Activated naive CD4-positive, alpha-beta T cell treated with anti-CD3 and anti-CD28 coated beads, Interleukin-2, amount 10 ng/mL, durations not matched to agents 7 days and 5 days (primary cell): ENCODE measurements around the gene CTXN3.

Source experiments
- CTCF ChIA-PET: fragments of 350-600 bp; sonication (Branson Sonifier 250); formaldehyde crosslinking; loops from one replicate; lab custom pipeline; 2021; ENCODE audit warnings: antibody characterized with exemption; lab: Charles Lee
- DNase-seq: peaks from one replicate; pipeline ENCODE4 v3.0.0-alpha.2; 2020
- H3K27ac Mint-ChIP-seq: one replicate; pipeline ENCODE4 v1.8.0; 2021; ENCODE audit warnings: mild to moderate bottlenecking, moderate library complexity, mixed read lengths
- H3K27me3 Mint-ChIP-seq: one replicate; pipeline ENCODE4 v1.8.0; 2021; ENCODE audit warnings: mild to moderate bottlenecking, mixed read lengths
- H3K36me3 Mint-ChIP-seq: one replicate; pipeline ENCODE4 v1.8.0; 2021; ENCODE audit warnings: mixed read lengths
- H3K4me1 Mint-ChIP-seq: one replicate; pipeline ENCODE4 v1.8.0; 2021; ENCODE audit warnings: mixed read lengths
- H3K4me3 Mint-ChIP-seq: one replicate; pipeline ENCODE4 v1.8.0; 2021; ENCODE audit warnings: mild to moderate bottlenecking, moderate library complexity, mixed read lengths
- H3K9me3 Mint-ChIP-seq: one replicate; pipeline ENCODE4 v1.8.0; 2021; ENCODE audit warnings: mixed read lengths

The CTXN3 gene

DNA sequence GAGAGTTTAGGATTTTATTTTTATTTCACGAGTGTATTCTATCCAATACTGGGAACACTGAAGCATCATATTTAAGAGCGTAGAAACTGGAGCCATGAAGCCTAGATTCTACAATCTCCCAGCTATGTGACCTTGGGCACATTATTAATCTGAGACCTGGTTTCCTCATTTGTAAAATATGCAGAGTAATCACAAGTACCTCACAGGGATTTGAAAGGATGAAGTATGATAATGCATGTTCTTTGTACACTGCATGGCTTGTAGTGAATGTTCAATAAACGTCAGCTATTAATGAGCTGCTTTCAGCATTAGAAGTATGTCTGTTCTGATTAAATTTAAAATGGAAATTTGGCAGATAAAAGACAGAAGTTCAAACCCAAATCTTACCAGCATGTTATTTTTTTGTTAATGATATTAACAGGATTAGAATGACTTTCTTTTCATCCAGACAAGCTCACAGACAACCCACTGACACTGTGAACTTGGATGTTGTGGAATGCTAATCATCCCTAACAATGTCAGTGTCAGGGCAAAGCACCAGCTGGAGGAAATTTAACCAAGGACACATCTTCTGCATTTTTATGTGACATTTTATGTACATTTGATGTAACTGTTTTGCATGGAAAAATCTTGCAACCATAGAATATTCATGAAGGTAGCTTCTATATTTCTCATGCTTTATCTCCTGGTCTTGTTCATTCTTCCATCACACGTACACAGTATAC is 27.1 kb upstream of the CTXN3 start:
- Mint-ChIP-seq H3K9me3 (no peaks in the 10 kb centered on the region), H3K27me3 (no peaks in the 10 kb centered on the region), H3K27ac (no peak overlapping the region), H3K36me3 (no peaks in the 10 kb centered on the region), H3K4me3 (no peak overlapping the region), H3K4me1 (no peaks in the 10 kb centered on the region)
- CTCF ChIA-PET, result interaction anchor here (1.2 kb wide), 1 partner anchor 9 kb away, joined by 3 read pairs; no protein-coding TSS in a partner anchor
- DNase-seq, result no peak

DNA sequence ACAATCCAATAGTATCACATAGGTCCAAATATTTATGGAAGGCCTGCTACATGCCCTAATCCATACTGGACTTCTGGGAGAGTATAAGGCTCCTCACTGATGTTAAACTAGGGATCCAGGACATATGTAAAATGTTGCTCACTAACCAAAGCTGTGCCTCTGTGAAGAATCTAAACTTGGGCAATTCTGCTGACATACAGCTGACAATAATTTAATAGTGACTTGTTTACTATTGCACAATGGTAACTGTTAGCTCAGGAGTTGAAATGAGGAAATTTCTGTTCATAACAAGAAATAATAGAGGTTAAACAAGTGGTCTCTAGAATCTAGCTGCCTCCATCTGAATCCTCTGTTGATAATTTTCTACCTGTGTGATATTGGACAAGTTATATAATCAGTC is 14.9 kb upstream of the CTXN3 start:
- Mint-ChIP-seq H3K4me1 (no peaks in the 10 kb centered on the region), H3K4me3 (no peak overlapping the region), H3K36me3 (no peaks in the 10 kb centered on the region), H3K27me3 (no peaks in the 10 kb centered on the region), H3K27ac (no peak overlapping the region), H3K9me3 (no peaks in the 10 kb centered on the region)
- CTCF ChIA-PET, result no interaction called here
- DNase-seq, result no peak

DNA sequence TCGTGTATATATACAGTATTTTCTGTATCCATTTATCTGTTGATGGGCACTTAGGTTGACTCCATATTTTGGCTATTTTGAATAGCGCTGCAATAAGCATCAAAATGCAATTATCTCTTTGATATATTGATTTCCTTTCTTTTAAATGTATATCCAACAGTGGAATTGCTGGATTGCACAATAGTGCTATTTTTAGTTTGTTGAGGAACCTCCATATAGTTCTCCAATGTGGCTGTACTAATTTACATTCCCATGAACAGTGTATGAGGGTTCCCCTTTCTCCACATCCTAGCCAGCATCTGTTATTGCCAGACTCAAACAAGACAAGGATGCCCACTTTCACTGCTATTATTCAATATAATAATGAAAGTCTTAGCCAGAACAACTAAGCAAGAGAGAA is 9.1 kb upstream of the CTXN3 start:
- Mint-ChIP-seq H3K27me3 (no peaks in the 10 kb centered on the region), H3K27ac (no peak overlapping the region), H3K4me3 (no peak overlapping the region), H3K36me3 (no peaks in the 10 kb centered on the region), H3K4me1 (no peaks in the 10 kb centered on the region), H3K9me3 (no peaks in the 10 kb centered on the region)
- DNase-seq, result no peak
- CTCF ChIA-PET, result no interaction called here

DNA sequence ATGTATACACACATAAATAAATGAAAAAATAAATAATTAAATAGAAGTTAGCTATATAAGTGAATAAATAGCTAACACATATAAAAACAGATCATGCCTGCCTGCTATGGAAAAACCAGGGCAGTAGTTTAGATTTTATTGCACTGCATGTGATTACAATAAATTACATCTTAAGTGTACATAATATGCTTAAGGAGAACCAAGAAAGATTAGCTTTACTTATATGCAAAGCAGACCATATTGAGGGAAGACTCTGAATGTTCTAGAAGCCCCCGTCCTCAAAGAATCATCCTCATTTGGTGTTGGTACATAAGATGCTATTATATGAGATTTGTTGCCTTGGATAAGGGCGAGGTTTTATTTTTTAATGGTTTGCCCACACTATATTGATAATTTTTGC is 5.9 kb upstream of the CTXN3 start:
- no peaks in the 10 kb centered on the region for H3K36me3 Mint-ChIP-seq
- no peaks in the 10 kb centered on the region for H3K27me3 Mint-ChIP-seq
- H3K4me1 Mint-ChIP-seq, result no peaks in the 10 kb centered on the region
- no peaks in the 10 kb centered on the region for H3K9me3 Mint-ChIP-seq
- H3K27ac Mint-ChIP-seq, result no peak overlapping the region
- H3K4me3 Mint-ChIP-seq, result no peak overlapping the region
- DNase-seq, result no peak
- CTCF ChIA-PET, result no interaction called here

DNA sequence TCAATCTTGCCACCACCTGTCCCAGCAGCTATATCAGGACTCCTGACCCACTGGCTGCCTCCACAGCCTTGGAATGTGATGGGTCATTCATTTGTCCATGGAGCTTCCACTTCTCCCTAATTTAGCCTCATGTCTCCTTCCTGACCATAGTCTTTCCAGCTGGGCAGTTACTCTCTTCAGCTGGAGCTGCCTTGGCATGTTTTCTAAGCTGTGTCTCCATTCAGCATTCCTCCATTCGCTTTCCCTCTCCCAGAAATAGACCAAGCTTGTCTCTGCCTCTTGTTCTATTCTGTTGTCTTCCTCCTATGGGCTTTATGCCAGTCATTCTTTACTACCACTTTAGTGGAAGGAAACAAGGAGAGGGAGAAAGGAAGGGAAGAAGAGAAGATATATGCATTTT is 5.3 kb upstream of the CTXN3 start:
- CTCF ChIA-PET, result no interaction called here
- no peak for DNase-seq
- no peaks in the 10 kb centered on the region for H3K9me3 Mint-ChIP-seq
- no peak overlapping the region for H3K4me3 Mint-ChIP-seq
- H3K4me1 Mint-ChIP-seq, result no peaks in the 10 kb centered on the region
- no peak overlapping the region for H3K27ac Mint-ChIP-seq
- no peaks in the 10 kb centered on the region for H3K27me3 Mint-ChIP-seq
- H3K36me3 Mint-ChIP-seq, result no peaks in the 10 kb centered on the region

DNA sequence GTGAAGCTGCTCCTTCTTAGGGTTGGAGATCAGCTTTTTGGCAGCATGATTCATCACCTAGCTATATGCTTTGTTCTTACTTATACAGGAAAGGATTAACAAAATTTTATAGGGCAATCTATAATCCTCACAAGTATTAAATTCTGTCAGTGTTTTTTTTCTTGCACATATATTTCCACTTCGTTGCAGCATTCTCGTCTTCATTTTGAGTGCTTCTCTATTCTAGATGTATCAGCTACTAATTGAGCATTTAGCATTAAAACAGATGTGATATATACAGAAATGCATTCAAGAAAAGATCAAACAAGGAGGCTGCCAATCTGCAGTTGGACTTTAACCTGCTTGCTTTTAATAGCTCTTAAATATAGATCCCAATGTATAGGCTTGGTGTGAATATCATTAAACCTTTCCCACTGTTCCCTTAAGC is 3.6 kb upstream of the CTXN3 start:
- Mint-ChIP-seq H3K36me3 (no peaks in the 10 kb centered on the region), H3K9me3 (no peaks in the 10 kb centered on the region), H3K4me1 (no peaks in the 10 kb centered on the region), H3K27ac (no peak overlapping the region), H3K27me3 (no peaks in the 10 kb centered on the region), H3K4me3 (no peak overlapping the region)
- CTCF ChIA-PET, result interaction anchor here (0.6 to 0.7 kb wide), 2 partner anchors 334 to 776 kb away, joined by 3 to 4 read pairs; no protein-coding TSS in a partner anchor
- no peak for DNase-seq

DNA sequence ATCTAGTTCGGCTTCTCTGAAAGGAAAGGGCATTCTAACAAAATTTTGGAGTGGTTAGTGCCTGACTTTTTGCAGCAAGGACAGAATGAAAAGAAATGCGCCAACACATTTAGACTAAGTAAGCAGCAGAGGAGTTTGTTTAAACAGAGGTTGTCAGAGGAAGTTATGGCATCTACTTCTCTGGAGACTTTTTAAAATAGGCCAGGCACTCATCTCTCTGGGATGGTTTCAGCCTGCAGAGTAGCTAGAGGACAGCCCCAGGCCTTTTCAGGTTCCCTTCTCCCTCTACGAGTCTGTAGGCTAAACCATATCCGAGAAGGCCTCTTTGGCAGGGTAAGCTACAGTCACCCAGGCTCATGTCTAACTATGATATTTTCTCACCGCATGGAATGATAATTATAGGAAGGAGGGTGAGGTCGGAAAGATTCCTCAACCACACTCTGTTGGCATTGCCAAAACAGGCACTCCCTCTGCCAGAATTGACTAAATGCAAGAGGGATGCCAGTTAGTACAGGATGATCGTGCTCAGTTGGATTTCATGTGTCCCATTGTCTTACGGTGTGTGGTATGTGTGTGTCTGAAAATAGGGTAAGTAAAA is 1.4 kb upstream of the CTXN3 start:
- no peak overlapping the region for H3K4me3 Mint-ChIP-seq
- no peaks in the 10 kb centered on the region for H3K36me3 Mint-ChIP-seq
- no peaks in the 10 kb centered on the region for H3K27me3 Mint-ChIP-seq
- H3K4me1 Mint-ChIP-seq, result no peaks in the 10 kb centered on the region
- H3K9me3 Mint-ChIP-seq, result no peaks in the 10 kb centered on the region
- CTCF ChIA-PET, result no interaction called here
- no peak overlapping the region for H3K27ac Mint-ChIP-seq
- no peak for DNase-seq

DNA sequence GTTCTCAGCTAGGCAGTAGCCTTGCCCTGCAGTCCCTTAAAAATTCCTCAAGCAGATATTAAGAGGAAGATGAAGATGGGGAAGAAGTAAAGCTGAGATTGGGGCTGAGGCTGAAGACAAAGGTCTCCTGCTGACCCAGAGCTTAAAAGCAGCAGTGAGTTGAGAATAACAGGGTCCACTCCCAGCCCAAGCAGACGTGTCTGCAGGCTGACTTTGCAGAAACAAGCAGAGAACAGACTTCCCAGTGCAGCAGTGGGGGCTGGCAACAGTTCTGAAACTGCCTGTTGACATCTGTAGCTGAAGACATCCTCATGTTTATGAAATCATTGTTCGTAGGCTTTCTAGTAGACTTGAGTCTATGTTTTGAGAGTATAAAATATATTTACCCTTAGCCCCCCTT is 1.1 kb downstream of the CTXN3 start:
- Mint-ChIP-seq H3K4me3 (no peak overlapping the region), H3K27me3 (peaks cover 4% of the 10 kb centered on the region), H3K36me3 (no peaks in the 10 kb centered on the region), H3K9me3 (no peaks in the 10 kb centered on the region), H3K27ac (no peak overlapping the region), H3K4me1 (no peaks in the 10 kb centered on the region)
- CTCF ChIA-PET, result interaction anchor here (1.0 kb wide), 1 partner anchor 13 kb away, joined by 3 read pairs; no protein-coding TSS in a partner anchor
- DNase-seq, result no peak

DNA sequence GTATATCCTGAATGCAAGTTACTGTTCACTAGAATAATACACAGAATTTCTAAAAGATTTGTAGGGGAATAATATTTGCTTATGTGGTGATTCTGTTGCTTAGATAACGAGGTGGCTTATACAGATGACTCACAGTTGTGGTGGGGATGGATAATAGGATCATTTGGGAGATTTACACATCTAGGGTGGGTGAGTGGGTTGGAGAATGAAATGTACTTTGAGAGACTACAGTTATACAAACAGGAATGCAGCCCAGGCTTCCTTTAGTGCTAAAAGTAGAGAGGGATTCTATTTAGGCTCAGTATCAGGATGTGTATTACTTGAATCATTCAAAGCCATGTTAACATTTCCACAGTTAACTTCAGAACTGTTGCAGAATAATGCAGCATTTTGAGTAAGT is 1.8 kb downstream of the CTXN3 start:
- H3K4me1 Mint-ChIP-seq, result no peaks in the 10 kb centered on the region
- CTCF ChIA-PET, result no interaction called here
- no peak overlapping the region for H3K27ac Mint-ChIP-seq
- H3K9me3 Mint-ChIP-seq, result no peaks in the 10 kb centered on the region
- peaks cover 4% of the 10 kb centered on the region for H3K27me3 Mint-ChIP-seq
- no peaks in the 10 kb centered on the region for H3K36me3 Mint-ChIP-seq
- no peak overlapping the region for H3K4me3 Mint-ChIP-seq
- DNase-seq, result no peak

DNA sequence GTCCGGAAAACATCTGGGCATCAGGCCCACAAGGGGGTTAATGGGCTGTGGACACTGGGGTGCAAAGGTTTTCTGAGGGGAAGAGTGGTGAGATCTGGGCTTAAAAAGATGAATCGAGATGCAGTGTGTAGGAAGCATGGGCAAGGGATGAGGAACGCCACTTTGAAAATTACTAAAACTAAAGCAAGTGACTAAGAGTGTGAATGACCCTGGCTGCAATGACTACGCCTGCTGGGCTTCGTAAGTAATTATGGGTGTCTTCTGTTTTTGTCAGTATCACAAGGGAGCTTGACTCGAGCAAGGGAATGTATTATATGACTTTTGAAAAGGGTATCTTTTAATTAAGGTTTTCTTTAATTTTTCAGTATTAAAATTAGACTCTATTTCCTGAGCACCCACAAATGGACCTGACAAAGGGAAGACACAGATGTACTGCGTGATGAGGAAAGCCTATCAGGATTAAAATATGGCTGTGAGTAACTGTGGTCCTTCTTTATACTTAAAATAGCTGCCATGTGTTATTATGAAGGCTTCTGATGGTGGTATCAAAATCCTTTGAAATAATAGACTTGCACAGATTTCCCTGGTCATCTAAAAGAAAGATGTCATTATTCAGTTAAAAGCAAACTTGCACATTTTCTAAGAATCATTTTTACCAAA is 4.2 kb downstream of the CTXN3 start:
- CTCF ChIA-PET, result no interaction called here
- no peaks in the 10 kb centered on the region for H3K4me1 Mint-ChIP-seq
- no peak overlapping the region for H3K27ac Mint-ChIP-seq
- no peak for DNase-seq
- H3K36me3 Mint-ChIP-seq, result no peaks in the 10 kb centered on the region
- no peak overlapping the region for H3K4me3 Mint-ChIP-seq
- no peaks in the 10 kb centered on the region for H3K9me3 Mint-ChIP-seq
- peaks cover 4% of the 10 kb centered on the region for H3K27me3 Mint-ChIP-seq

DNA sequence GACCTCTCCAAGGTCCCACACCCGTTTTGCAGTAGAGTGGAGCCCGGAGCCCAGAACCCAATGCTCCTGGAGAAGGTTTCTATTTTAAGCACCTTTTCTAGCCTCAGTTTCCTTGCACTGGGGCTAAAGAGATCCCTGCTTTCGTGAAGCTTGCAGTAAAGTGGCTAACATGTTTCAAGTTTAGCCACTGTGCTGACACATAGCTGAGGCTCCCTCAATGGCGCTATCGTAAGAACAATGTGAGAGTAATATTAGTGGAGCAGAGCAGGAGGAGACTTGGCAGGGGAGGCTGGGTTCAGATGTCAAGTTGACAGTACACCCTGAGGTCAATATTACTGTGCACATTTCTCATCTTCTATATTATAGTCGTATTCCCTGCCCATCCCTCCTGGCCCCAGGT is 7.9 kb downstream of the CTXN3 start:
- Mint-ChIP-seq H3K9me3 (no peaks in the 10 kb centered on the region), H3K36me3 (no peaks in the 10 kb centered on the region), H3K4me3 (no peak overlapping the region), H3K27me3 (peaks cover 9% of the 10 kb centered on the region), H3K27ac (no peak overlapping the region), H3K4me1 (no peaks in the 10 kb centered on the region)
- CTCF ChIA-PET, result no interaction called here
- DNase-seq, result no peak

DNA sequence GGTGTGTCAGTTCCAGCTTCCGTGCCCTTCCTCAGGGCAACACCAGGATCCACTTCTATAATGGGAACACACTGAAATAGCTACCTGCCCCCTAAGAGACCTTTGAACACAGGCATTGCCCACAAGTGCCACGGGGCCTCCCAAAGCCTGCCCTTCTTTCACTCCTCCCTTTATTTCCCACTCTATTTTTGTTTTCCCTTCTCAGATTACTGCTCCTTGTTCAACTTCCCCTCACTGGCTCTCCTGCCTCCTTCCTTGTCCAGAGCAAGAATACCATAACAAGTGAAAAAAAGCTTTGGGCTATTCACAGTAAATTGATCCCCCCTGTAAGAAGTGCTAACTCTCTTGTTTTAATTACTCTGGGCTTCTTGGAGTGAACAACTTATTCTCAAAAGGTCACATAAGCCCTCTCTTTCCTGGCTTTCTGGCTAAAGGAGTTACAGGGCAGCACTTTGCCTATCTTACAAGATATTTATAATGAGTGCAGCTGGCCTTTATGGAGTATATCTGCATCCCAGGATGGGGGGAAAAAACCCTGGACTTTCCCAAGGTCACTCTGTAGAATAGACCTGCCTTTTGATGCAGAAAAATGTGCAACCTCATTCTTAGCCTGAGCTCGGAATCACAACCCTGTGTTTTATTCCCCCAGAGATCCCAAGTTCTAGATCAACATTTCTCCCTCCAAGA is 11.3 kb downstream of the CTXN3 start:
- DNase-seq, result no peak
- CTCF ChIA-PET, result no interaction called here

DNA sequence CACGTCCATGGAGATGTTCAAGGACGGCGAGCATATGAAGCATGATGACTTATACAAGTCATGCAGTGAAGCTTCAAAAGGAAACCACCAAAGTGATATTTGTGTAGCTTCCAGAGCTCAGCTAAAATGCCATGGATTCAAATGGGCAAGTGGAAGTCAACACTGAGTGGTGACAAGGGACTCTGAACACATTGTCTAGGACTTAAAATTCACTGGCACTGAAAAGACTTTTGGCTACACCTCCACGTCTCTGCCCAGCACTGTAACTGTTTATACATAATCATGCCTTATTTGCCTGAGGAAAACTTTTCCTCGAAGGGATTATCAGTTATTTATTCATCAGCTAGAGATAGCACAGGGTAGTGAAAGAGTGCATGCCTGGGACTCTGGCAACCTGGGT is 15.2 kb downstream of the CTXN3 start:
- Mint-ChIP-seq H3K4me1 (no peaks in the 10 kb centered on the region), H3K27ac (no peak overlapping the region), H3K9me3 (no peaks in the 10 kb centered on the region), H3K27me3 (peaks cover 5% of the 10 kb centered on the region), H3K4me3 (no peak overlapping the region), H3K36me3 (no peaks in the 10 kb centered on the region)
- no peak for DNase-seq
- CTCF ChIA-PET, result no interaction called here

More for the DNA sequence above, 11.3 kb downstream of the CTXN3 start:
- Mint-ChIP-seq H3K27ac (no peak overlapping the region), H3K27me3 (peaks cover 5% of the 10 kb centered on the region), H3K4me3 (no peak overlapping the region), H3K36me3 (no peaks in the 10 kb centered on the region), H3K4me1 (no peaks in the 10 kb centered on the region), H3K9me3 (no peaks in the 10 kb centered on the region)

DNA sequence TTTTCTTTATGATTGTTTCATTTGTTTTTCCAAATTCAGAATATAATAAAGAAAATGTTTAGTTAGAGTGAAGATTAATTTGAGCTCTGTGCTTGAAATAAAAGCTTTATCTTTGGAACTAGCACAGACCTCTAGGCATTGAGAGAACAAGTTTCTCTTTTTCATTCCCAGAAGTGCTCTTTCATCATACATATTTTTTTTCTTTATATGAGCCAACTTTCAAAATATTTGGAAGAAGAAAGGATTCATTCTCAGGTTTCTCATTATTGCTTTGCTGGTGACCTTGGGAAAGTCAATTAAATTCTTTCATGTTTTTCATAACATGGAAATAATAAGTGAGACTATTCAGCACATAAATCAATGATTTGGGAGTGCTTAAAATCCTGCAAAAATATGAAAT is 16.8 kb downstream of the CTXN3 start:
- H3K9me3 Mint-ChIP-seq, result no peaks in the 10 kb centered on the region
- no peaks in the 10 kb centered on the region for H3K27me3 Mint-ChIP-seq
- H3K36me3 Mint-ChIP-seq, result no peaks in the 10 kb centered on the region
- no peak overlapping the region for H3K27ac Mint-ChIP-seq
- no peak overlapping the region for H3K4me3 Mint-ChIP-seq
- no peaks in the 10 kb centered on the region for H3K4me1 Mint-ChIP-seq
- DNase-seq, result no peak
- CTCF ChIA-PET, result no interaction called here
